GM19240 (cell line): ENCODE measurements around the gene PRKCQ.
"Not testable (repeated sequence)": the region's sequence is repeated elsewhere in the genome, so short reads cannot be mapped to it uniquely, and the experiment has no call there.

Experiments
- DNase-seq: peaks from one replicate; pipeline ENCODE4 v3.0.0; 2011; ENCODE audit warnings: low spot score; ENCODE audit not compliant: insufficient read length

PRKCQ gene

GRCh38 chr10:6595499-6595898 lies 15.4 kb upstream of the PRKCQ start:
- DNase-seq, result no peak

- DNase-seq, result no peak
These were observed 13.2 kb upstream of the PRKCQ start for GRCh38 chr10:6593241-6593671.

- no peak for DNase-seq
These were observed 12.0 kb upstream of the PRKCQ start for GRCh38 chr10:6592080-6592479.

- DNase-seq, result no peak
These were observed 11.6 kb upstream of the PRKCQ start for GRCh38 chr10:6591668-6592067.

GRCh38 chr10:6590100-6590499 lies 10.0 kb upstream of the PRKCQ start:
- DNase-seq, result no peak

GRCh38 chr10:6589287-6590094 lies 9.4 kb upstream of the PRKCQ start:
- no peak for DNase-seq

- DNase-seq, result no peak
These were observed 8.8 kb upstream of the PRKCQ start for GRCh38 chr10:6588845-6589244.

- no peak for DNase-seq
These were observed 8.0 kb upstream of the PRKCQ start for GRCh38 chr10:6588082-6588481.

GRCh38 chr10:6586501-6586900 lies 6.4 kb upstream of the PRKCQ start:
- no peak for DNase-seq

GRCh38 chr10:6583447-6583846 lies 3.4 kb upstream of the PRKCQ start:
- no peak for DNase-seq

- DNase-seq, result not testable (repeated sequence)
These were observed 2.8 kb upstream of the PRKCQ start for GRCh38 chr10:6582913-6583312.

- DNase-seq, result no peak
These were observed 2.2 kb upstream of the PRKCQ start for GRCh38 chr10:6582298-6582697.

- no peak for DNase-seq
These were observed 1.7 kb upstream of the PRKCQ start for GRCh38 chr10:6581778-6582228.

- not testable (repeated sequence) for DNase-seq
These were observed 1.1 kb upstream of the PRKCQ start for GRCh38 chr10:6581223-6581622.

GRCh38 chr10:6580279-6581029 lies 378 bp upstream of the PRKCQ start:
- peak; percentile 33 for DNase-seq

GRCh38 chr10:6579183-6579903 lies 733 bp downstream of the PRKCQ start:
- DNase-seq, result no peak

- DNase-seq, result no peak
These were observed 1.3 kb downstream of the PRKCQ start for GRCh38 chr10:6578795-6579182.

- DNase-seq, result no peak
These were observed 1.8 kb downstream of the PRKCQ start for GRCh38 chr10:6578251-6578771.

GRCh38 chr10:6576326-6576725 lies 3.8 kb downstream of the PRKCQ start:
- no peak for DNase-seq

- no peak for DNase-seq
These were observed 5.4 kb downstream of the PRKCQ start for GRCh38 chr10:6574664-6575176.

- DNase-seq, result no peak
These were observed 9.2 kb downstream of the PRKCQ start for GRCh38 chr10:6570893-6571292.
